Ectodermal cell (in vitro differentiated cells): ENCODE data around the gene METRNL.

Source experiments
- H3K27ac ChIP-seq: 2 replicates; pipeline ENCODE4 v1.7.0; 2013; ENCODE audit warnings: mild to moderate bottlenecking, low read depth, low read length; ENCODE audit not compliant: insufficient read depth, poor library complexity, severe bottlenecking
- H3K27me3 ChIP-seq: 2 replicates; pipeline ENCODE4 v1.7.0; 2013; ENCODE audit warnings: mild to moderate bottlenecking, low read length; ENCODE audit not compliant: insufficient read depth, control insufficient read depth, poor library complexity, severe bottlenecking
- H3K36me3 ChIP-seq: one replicate; pipeline ENCODE4 v1.7.0; 2013; ENCODE audit warnings: low read length; ENCODE audit not compliant: control insufficient read depth, insufficient read depth
- H3K4me1 ChIP-seq: one replicate; pipeline ENCODE4 v1.7.0; 2013; ENCODE audit warnings: low read length; ENCODE audit not compliant: control insufficient read depth, insufficient read depth
- H3K4me3 ChIP-seq: 2 replicates; pipeline ENCODE4 v1.7.0; 2013; ENCODE audit warnings: low read depth, low read length, control low read depth; ENCODE audit not compliant: insufficient read depth
- H3K9me3 ChIP-seq: 2 replicates; pipeline ENCODE4 v1.7.0; 2013; ENCODE audit warnings: mild to moderate bottlenecking, low read length, moderate library complexity; ENCODE audit not compliant: control insufficient read depth
- WGBS, 2 experiments: methylation state at CpG; one replicate each; pipeline ENCODE4 v1.1.7; 2013; ENCODE audit warnings: missing lambda C conversion rate in 2 of 2; 5-methylcytosine and 5-hydroxymethylcytosine counted together

The METRNL gene

GRCh38 chr17:83086199-83086880 lies 6.9 kb downstream of the METRNL start:
- Histone ChIP-seq H3K27me3 (peaks cover 23% of the 10 kb centered on the region), H3K27ac (no peak overlapping the region), H3K4me3 (no peak overlapping the region), H3K36me3 (no peaks in the 10 kb centered on the region), H3K9me3 (no peaks in the 10 kb centered on the region), H3K4me1 (peaks cover 12% of the 10 kb centered on the region)
- WGBS, 2 experiments: 94% methylated on average over 18 of the region's 18 CpGs

DNA sequence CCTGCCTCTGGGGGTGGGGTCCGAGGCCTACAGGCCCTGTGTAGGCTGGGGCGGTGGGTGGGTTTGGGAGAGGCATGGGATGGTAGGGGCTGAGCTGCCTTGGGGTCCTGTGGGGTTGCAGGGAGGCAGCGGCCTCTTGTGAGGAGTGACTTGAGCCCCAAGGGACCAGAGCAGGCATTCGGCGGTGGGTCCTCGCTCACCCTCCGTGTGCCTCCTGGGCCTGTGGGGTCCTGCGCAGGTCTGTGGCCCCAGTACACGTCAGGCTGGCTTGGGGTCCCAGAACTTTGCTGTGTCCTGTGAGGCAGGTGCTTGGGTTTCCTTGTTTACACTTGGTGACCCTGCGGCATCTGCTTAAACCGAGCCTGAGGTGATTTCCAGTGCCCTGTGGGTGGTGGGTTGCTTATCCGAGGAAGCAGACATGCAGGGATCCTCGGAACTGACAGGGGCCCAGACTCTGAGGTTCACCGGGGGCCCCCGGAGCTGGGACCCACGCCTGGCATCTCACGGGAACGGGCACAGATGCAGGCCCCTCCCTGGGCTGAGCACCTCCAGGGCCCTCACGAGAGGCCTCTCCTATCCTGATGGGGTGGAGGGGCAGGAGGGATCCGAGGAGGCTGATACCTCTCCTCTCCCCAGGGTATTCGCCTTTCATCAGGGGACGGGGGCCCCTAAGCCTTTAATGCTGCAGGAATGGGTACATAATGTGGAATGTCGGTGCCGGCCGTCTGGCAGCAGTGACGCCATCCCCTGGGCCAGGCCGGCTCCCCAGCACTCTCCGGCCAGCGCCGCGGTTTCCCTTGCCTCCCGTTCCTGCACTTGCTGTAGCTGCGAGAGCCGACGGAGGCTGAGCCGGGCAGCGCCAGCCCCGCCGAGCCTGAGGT lies 7.7 kb downstream of the METRNL start:
- 90 to 91% methylated on average over 39 of the region's 39 CpGs for WGBS, 2 experiments
- H3K36me3 ChIP-seq: no peaks in the 10 kb centered on the region
- H3K9me3 ChIP-seq: no peaks in the 10 kb centered on the region
- H3K27me3 ChIP-seq: peaks cover 15% of the 10 kb centered on the region
- no peak overlapping the region for H3K27ac ChIP-seq
- peaks cover 12% of the 10 kb centered on the region for H3K4me1 ChIP-seq
- H3K4me3 ChIP-seq: no peak overlapping the region

GRCh38 chr17:83087788-83088360 lies 8.5 kb downstream of the METRNL start:
- Histone ChIP-seq H3K36me3 (no peaks in the 10 kb centered on the region), H3K4me1 (peaks cover 8% of the 10 kb centered on the region), H3K27ac (no peak overlapping the region), H3K9me3 (no peaks in the 10 kb centered on the region), H3K27me3 (peaks cover 9% of the 10 kb centered on the region), H3K4me3 (no peak overlapping the region)
- WGBS, 2 experiments: 93 to 94% methylated on average over 31 of the region's 31 CpGs

GRCh38 chr17:83088451-83088850 lies 9.0 kb downstream of the METRNL start:
- Histone ChIP-seq H3K9me3 (no peaks in the 10 kb centered on the region), H3K27me3 (peaks cover 3% of the 10 kb centered on the region), H3K4me1 (peaks cover 6% of the 10 kb centered on the region), H3K4me3 (no peak overlapping the region), H3K36me3 (no peaks in the 10 kb centered on the region), H3K27ac (no peak overlapping the region)
- WGBS, 2 experiments: 81 to 85% methylated on average over 13 of the region's 13 CpGs

- H3K27me3 ChIP-seq: no peaks in the 10 kb centered on the region
- H3K4me1 ChIP-seq: peaks cover 6% of the 10 kb centered on the region
- no peak overlapping the region for H3K4me3 ChIP-seq
- WGBS, 2 experiments: 93 to 94% methylated on average over 15 of the region's 15 CpGs
- no peak overlapping the region for H3K27ac ChIP-seq
- H3K36me3 ChIP-seq: no peaks in the 10 kb centered on the region
- H3K9me3 ChIP-seq: no peaks in the 10 kb centered on the region
Observed at GRCh38 chr17:83088909-83089308, 9.5 kb downstream of the METRNL start.

DNA sequence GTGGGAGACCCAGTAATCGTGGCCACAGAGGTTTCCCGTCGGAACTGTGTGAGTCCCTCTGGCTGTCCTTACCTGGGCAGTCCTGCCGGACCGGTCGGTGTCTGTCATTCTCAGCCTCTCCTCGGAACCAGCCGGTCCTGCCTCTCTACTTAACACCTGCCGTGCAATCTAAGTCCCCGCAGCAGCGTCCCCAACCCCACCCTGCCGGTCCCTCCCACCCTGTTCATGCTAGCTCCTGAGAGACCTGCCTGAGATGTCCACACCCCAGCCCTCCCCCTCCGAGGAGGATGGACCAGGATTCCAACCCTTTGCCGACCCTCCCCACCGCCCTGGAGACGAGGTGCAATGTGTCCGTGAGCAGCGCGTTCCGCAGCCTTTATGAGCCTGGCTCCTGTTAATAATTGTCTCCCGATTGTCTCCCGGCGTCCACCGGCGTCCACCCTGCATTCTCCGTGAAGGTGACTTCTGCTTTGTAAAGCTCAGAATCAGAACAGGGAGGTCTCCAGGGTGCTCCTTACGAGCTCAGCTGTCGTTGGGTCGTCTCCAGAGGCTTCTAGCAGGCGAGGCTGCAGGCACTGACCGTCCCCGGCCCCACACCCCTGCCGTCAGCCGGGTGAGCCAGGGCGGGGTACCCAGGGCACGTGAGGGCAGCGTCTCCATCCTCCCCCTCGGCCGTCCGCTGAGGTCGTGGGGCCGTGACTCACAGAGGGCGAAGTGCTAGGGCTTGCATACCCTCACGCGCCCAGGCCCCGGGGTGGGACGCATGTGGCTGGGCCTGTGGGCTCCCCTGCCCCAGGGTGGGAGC lies 10.1 kb downstream of the METRNL start:
- H3K27me3 ChIP-seq: no peaks in the 10 kb centered on the region
- H3K9me3 ChIP-seq: no peaks in the 10 kb centered on the region
- WGBS, 2 experiments: 90% methylated on average over 47 of the region's 47 CpGs
- no peak overlapping the region for H3K27ac ChIP-seq
- no peaks in the 10 kb centered on the region for H3K36me3 ChIP-seq
- peaks cover 6% of the 10 kb centered on the region for H3K4me1 ChIP-seq
- H3K4me3 ChIP-seq: no peak overlapping the region

- H3K4me1 ChIP-seq: peaks cover 6% of the 10 kb centered on the region
- no peak overlapping the region for H3K27ac ChIP-seq
- no peaks in the 10 kb centered on the region for H3K9me3 ChIP-seq
- H3K36me3 ChIP-seq: peaks cover 6% of the 10 kb centered on the region
- 89% methylated on average over 28 to 29 of the region's 32 CpGs for WGBS, 2 experiments
- no peak overlapping the region for H3K4me3 ChIP-seq
- no peaks in the 10 kb centered on the region for H3K27me3 ChIP-seq
Observed at GRCh38 chr17:83090444-83091256, 11.2 kb downstream of the METRNL start.

DNA sequence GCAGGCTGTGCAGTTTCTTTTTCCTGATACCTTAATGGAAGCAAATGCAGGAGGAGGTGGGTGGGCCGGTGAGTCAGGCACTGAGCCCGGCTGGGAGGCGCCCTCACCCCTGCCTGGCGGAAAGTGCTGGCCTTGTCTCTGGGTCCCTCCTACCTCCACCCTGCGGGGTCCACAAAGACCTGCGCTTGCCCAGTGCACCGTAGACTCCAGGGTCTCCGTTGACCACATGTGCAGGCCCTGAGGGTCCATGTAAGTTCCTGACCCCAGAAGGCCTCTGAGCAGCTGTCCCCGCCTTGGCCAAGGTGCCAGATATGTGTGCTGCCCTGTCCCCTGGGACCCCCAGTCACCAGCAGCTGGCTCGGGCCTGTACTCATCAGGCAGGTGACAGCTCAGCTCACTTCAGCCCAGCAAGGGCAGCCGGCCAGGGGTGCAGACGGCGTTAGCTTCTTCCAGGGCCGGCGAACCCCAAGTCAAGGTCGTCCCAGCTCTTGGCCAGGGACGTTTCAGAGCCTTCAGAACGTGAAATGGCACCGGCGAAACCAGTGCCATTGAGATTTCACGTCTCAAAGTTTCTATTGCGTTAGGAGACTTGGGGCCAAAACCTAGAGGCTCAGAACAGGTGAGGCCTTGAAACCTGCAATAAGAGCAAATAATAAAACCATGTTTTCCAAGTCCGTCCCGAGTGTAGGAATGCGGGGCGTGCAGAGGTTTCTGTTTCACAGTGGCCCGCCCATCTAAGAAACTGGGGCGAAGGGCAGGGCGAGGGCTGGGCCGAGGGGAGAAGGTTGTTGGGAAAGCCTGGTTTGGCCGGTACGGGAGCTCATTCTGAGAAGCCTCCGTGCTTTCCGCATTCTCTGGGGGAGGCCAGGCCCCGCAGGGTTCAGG lies 12.1 kb downstream of the METRNL start:
- H3K27ac ChIP-seq: no peak overlapping the region
- no peaks in the 10 kb centered on the region for H3K27me3 ChIP-seq
- WGBS, 2 experiments: 92 to 93% methylated on average over 35 of the region's 35 CpGs
- H3K4me1 ChIP-seq: peaks cover 6% of the 10 kb centered on the region
- H3K36me3 ChIP-seq: peaks cover 9% of the 10 kb centered on the region
- no peak overlapping the region for H3K4me3 ChIP-seq
- H3K9me3 ChIP-seq: no peaks in the 10 kb centered on the region

DNA sequence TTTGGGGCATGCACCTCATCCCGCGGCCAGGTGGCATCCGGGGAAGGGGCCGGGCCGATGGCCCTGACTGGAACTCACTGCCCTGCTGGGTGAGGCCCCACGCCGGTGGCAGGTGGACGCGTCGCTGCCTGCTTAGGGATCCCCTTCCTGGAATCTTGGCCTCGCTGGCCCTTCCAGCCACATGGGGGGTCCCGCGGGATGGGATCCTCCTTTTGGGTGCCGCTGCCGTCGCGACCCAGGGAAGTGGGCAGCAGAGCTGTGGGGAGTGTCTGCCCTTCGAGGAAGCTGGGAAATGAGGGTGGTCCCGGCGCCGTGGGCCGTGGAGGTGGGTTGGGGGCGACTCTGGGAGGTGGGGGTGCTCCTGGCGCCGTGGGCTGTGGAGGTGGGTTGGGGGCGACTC lies 12.8 kb downstream of the METRNL start:
- no peak overlapping the region for H3K27ac ChIP-seq
- peaks cover 10% of the 10 kb centered on the region for H3K4me1 ChIP-seq

More for the DNA sequence above, 12.8 kb downstream of the METRNL start:
- no peak overlapping the region for H3K4me3 ChIP-seq
- H3K27me3 ChIP-seq: no peaks in the 10 kb centered on the region
- no peaks in the 10 kb centered on the region for H3K9me3 ChIP-seq
- H3K36me3 ChIP-seq: peaks cover 9% of the 10 kb centered on the region
- 95 to 96% methylated on average over 17 to 22 of the region's 26 CpGs for WGBS, 2 experiments
